ENCODE results near the gene CCDC126.

DNA sequence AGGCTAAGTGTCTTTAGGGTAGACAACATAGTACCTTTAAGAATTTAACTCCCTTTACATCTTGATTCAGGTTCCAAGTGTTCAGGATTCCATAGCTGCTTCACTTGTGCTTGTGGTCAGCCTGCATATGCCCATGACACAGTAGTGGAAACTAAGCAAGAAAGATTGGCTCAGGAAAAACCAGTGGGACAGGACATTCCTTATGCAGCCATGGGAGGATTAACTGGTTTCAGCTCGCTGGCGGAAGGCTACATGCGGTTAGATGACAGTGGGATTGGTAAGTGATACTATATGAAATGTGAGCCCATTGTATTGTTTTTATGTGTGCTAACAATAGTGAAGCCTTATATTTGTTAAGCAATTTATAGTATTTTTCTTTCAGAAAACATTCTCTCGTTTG is 94.1 kb downstream of the CCDC126 start:
- TF ChIP-seq, protein P1, sequence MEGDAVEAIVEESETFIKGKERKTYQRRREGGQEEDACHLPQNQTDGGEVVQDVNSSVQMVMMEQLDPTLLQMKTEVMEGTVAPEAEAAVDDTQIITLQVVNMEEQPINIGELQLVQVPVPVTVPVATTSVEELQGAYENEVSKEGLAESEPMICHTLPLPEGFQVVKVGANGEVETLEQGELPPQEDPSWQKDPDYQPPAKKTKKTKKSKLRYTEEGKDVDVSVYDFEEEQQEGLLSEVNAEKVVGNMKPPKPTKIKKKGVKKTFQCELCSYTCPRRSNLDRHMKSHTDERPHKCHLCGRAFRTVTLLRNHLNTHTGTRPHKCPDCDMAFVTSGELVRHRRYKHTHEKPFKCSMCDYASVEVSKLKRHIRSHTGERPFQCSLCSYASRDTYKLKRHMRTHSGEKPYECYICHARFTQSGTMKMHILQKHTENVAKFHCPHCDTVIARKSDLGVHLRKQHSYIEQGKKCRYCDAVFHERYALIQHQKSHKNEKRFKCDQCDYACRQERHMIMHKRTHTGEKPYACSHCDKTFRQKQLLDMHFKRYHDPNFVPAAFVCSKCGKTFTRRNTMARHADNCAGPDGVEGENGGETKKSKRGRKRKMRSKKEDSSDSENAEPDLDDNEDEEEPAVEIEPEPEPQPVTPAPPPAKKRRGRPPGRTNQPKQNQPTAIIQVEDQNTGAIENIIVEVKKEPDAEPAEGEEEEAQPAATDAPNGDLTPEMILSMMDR (IDR thresholded peaks at IDR 0.05), result no peak
- TF ChIP-seq POLR2A (IDR thresholded peaks at IDR 0.05), result no peak
